ENCODE results near the gene TSPEAR. TPM values are rescaled to one million over a fixed set of nuclear protein-coding genes. Genes with fewer than 3 reads are reported as not detected.

The TSPEAR gene
- total RNA-seq, 4 donors from 2014 or later: not detected

- no peak overlapping the region for H3K27ac ChIP-seq
- peaks cover 14 to 41% (median 30%) of the 10 kb centered on the region in 3 donors for H3K27me3 ChIP-seq
- H3K9me3 ChIP-seq: no peaks in the 10 kb centered on the region
- in situ Hi-C loops (cut with MboI; ENCODE audit: low sequenced_read_pairs in 4 of 4) (no loop called here), intact Hi-C loops (cut with DNase I; ENCODE audit: low total_unique reads) (no loop called here)
- no peaks in the 10 kb centered on the region for H3K36me3 ChIP-seq
- no peak for DNase-seq
- TF ChIP-seq CTCF (IDR thresholded peaks at IDR 0.05 in 4 of 5, conservative IDR thresholded peaks at IDR 0.05 in 1 of 5) (no peak), POLR2A (IDR thresholded peaks at IDR 0.05) (no peak)
- no peaks in the 10 kb centered on the region for H3K4me1 ChIP-seq
- no peak for ATAC-seq
- no peak overlapping the region for H3K4me3 ChIP-seq
Measured at GRCh38 chr21:44547656-44548331, 163.6 kb downstream of the TSPEAR start.

- Histone ChIP-seq H3K4me1 (no peaks in the 10 kb centered on the region), H3K27ac (no peak overlapping the region), H3K9me3 (no peaks in the 10 kb centered on the region), H3K36me3 (no peaks in the 10 kb centered on the region), H3K27me3 (peaks cover 9 to 29% (median 27%) of the 10 kb centered on the region in 3 donors), H3K4me3 (no peak overlapping the region)
- ATAC-seq (no peak), DNase-seq (no peak)
- in situ Hi-C loops (cut with MboI; ENCODE audit: low sequenced_read_pairs in 4 of 4): no loop called here
- TF ChIP-seq POLR2A (IDR thresholded peaks at IDR 0.05): no peak
- TF ChIP-seq CTCF (IDR thresholded peaks at IDR 0.05 in 4 of 5, conservative IDR thresholded peaks at IDR 0.05 in 1 of 5): no peak
- intact Hi-C loops (cut with DNase I; ENCODE audit: low total_unique reads): no loop called here
Measured at GRCh38 chr21:44544566-44544965, 166.8 kb downstream of the TSPEAR start.

GRCh38 chr21:44542716-44543115 lies 168.7 kb downstream of the TSPEAR start:
- H3K4me1 ChIP-seq: no peaks in the 10 kb centered on the region
- TF ChIP-seq POLR2A (IDR thresholded peaks at IDR 0.05): no peak
- no peak for TF ChIP-seq CTCF (IDR thresholded peaks at IDR 0.05 in 4 of 5, conservative IDR thresholded peaks at IDR 0.05 in 1 of 5)
- ATAC-seq: no peak
- H3K27me3 ChIP-seq: peaks cover 13 to 23% (median 20%) of the 10 kb centered on the region in 3 donors
- in situ Hi-C loops (cut with MboI; ENCODE audit: low sequenced_read_pairs in 4 of 4) (no loop called here), intact Hi-C loops (cut with DNase I; ENCODE audit: low total_unique reads) (no loop called here)
- H3K4me3 ChIP-seq: no peak overlapping the region
- DNase-seq: no peak
- H3K27ac ChIP-seq: no peak overlapping the region
- no peaks in the 10 kb centered on the region for H3K36me3 ChIP-seq
- no peaks in the 10 kb centered on the region for H3K9me3 ChIP-seq

- Histone ChIP-seq H3K27me3 (peaks cover 17 to 23% (median 18%) of the 10 kb centered on the region in 3 donors), H3K4me3 (no peak overlapping the region), H3K27ac (no peak overlapping the region), H3K36me3 (no peaks in the 10 kb centered on the region), H3K4me1 (no peaks in the 10 kb centered on the region), H3K9me3 (no peaks in the 10 kb centered on the region)
- TF ChIP-seq CTCF (IDR thresholded peaks at IDR 0.05 in 4 of 5, conservative IDR thresholded peaks at IDR 0.05 in 1 of 5) (no peak), POLR2A (IDR thresholded peaks at IDR 0.05) (no peak)
- no peak for DNase-seq
- no peak for ATAC-seq
- in situ Hi-C loops (cut with MboI; ENCODE audit: low sequenced_read_pairs in 4 of 4): no loop called here
- intact Hi-C loops (cut with DNase I; ENCODE audit: low total_unique reads): no loop called here
Measured at GRCh38 chr21:44540741-44541288, 170.6 kb downstream of the TSPEAR start.

Data from gastrocnemius medialis (tissue), 4 donors.